A673 (cell line): ENCODE measurements around the gene HMX2. TPM values are rescaled to one million over a fixed set of nuclear protein-coding genes. Genes with fewer than 3 reads are reported as not detected.

Experiments
- BruUV-seq: library from RNA; stranded (reverse); fragments of 400-500 nt; replicated peaks from 2 replicates; lab custom pipeline; 2021; lab: Mats Ljungman, UMichigan
- CTCF ChIA-PET: fragments of 300-600 bp; sonication (Branson Sonifier 250); formaldehyde crosslinking; loops from one replicate; lab custom pipeline; 2022; ENCODE audit warnings: antibody characterized with exemption; lab: Charles Lee
- POLR2A ChIA-PET: fragments of 300-600 bp; sonication (Branson Sonifier 250); formaldehyde crosslinking; loops from one replicate; lab custom pipeline; 2022; ENCODE audit warnings: antibody characterized with exemption; ENCODE audit not compliant: low non-redundant PET; lab: Charles Lee
- DNase-seq: peaks from one replicate; pipeline ENCODE4 v3.0.0-alpha.2; 2015; ENCODE audit warnings: low spot score
- H3K27ac ChIP-seq: fragments of 200-600 bp; sonication (generic); 2 replicates; pipeline ENCODE4 v1.5.1; 2016; ENCODE audit warnings: mixed run types, low read depth, mild to moderate bottlenecking, mixed read lengths, antibody characterized with exemption, low read length; ENCODE audit not compliant: poor library complexity, severe bottlenecking
- H3K27me3 ChIP-seq: fragments of 200-600 bp; sonication (generic); replicated peaks from 2 replicates; pipeline ENCODE4 v1.6.1; 2017; ENCODE audit warnings: mixed run types, low read depth, mild to moderate bottlenecking, mixed read lengths, antibody characterized with exemption, low read length; ENCODE audit not compliant: insufficient read depth, poor library complexity
- H3K36me3 ChIP-seq: fragments of 200-600 bp; sonication (generic); 2 replicates; pipeline ENCODE4 v1.6.1; 2016; ENCODE audit warnings: mixed run types, mild to moderate bottlenecking, mixed read lengths, antibody characterized with exemption, low read length; ENCODE audit not compliant: insufficient read depth, poor library complexity, severe bottlenecking
- H3K4me1 ChIP-seq: fragments of 200-600 bp; sonication (generic); 2 replicates; pipeline ENCODE4 v1.6.1; 2017; ENCODE audit warnings: mixed run types, mild to moderate bottlenecking, mixed read lengths, antibody characterized with exemption, low read length; ENCODE audit not compliant: insufficient read depth, poor library complexity, severe bottlenecking
- H3K4me3 ChIP-seq: fragments of 200-600 bp; sonication (generic); 2 replicates; pipeline ENCODE4 v1.5.1; 2016; ENCODE audit warnings: low read depth, mixed run types, mild to moderate bottlenecking, mixed read lengths, low read length; ENCODE audit not compliant: poor library complexity, severe bottlenecking
- H3K9me3 ChIP-seq: fragments of 200-600 bp; sonication (generic); 2 replicates; pipeline ENCODE4 v1.6.1; 2016; ENCODE audit warnings: mixed run types, low read depth, mild to moderate bottlenecking, mixed read lengths, antibody characterized with exemption, low read length; ENCODE audit not compliant: poor library complexity, severe bottlenecking
- EZH2 ChIP-seq: fragments of 200-600 bp; sonication (generic); IDR thresholded peaks from 2 replicates; pipeline ENCODE4 v1.6.1; 2017; ENCODE audit warnings: borderline replicate concordance, low read depth, mild to moderate bottlenecking, mixed read lengths, antibody characterized with exemption, low read length; ENCODE audit not compliant: poor library complexity, severe bottlenecking
- intact Hi-C: fragments of 100-400 bp; cut with micrococcal nuclease; formaldehyde crosslinking; loops from one replicate; pipeline ENCODE4 v1.10.0; 2022; ENCODE audit not compliant: unreplicated experiment
- total RNA-seq: library from RNA; stranded (reverse); gene quantifications from 2 replicates; pipeline ENCODE4 v1.2.3, GENCODE V29; 2021
- TF ChIP-seq, protein P1 (sequence below): fragments of 300-800, 200-600 bp; sonication (generic); conservative IDR thresholded peaks from 2 replicates; pipeline ENCODE4 v1.5.1; 2017; ENCODE audit warnings: low read depth, mild to moderate bottlenecking, antibody characterized with exemption, low read length, moderate library complexity, mixed read lengths

Gene HMX2
- total RNA-seq, 1 experiment from 2014 or later: not detected

DNA sequence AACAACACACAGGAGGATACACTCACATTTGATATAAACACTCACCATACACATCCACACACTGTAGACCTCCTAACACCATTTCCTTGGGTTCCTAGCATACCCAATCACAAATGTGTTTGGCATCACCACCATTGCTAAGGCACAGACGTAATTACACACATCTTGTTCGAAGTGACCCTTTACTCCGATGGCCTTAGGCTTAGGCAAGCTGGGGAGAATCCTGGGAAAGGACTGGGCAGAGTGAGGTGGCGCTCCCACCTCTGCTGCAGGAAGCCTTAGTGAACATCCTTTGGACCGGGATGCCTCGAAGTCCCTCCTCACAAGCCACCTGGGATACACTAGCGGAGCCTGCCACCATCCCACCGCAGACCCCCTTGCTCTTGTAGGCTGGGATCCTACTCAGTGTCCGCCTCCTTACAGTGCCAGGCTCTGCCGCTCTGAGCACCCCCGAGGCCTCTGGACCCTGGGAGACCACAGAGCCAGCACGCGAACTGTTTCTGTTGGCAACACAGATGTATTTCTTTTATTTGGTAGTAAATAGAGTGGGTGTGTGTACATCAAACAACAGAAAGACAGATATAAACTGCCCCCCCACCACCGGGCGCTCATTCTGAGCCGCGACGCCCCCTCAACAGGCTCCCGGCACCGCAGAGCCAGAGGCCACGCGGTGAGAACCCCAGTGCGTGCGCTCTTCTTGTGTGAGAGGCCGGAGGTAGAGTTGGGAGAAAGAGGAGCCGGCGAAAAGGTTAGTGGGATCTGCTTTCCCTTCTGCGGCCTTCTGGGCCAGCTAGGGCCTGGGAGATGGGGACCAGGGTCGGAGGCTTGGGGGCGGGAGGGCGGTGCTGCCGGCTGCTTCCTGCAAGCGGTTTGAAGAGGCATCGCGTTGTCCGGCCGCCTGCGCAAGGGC lies 5.9 kb upstream of the HMX2 start:
- intact Hi-C loops: no loop called here
- no TSS peak for BruUV-seq
- Histone ChIP-seq H3K27me3 (peaks cover 100% of the 10 kb centered on the region), H3K9me3 (no peaks in the 10 kb centered on the region), H3K4me3 (no peak overlapping the region), H3K4me1 (peaks cover 9% of the 10 kb centered on the region), H3K36me3 (no peaks in the 10 kb centered on the region), H3K27ac (no peak overlapping the region)
- POLR2A ChIA-PET: no interaction called here
- CTCF ChIA-PET: no interaction called here
- TF ChIP-seq, protein P1, sequence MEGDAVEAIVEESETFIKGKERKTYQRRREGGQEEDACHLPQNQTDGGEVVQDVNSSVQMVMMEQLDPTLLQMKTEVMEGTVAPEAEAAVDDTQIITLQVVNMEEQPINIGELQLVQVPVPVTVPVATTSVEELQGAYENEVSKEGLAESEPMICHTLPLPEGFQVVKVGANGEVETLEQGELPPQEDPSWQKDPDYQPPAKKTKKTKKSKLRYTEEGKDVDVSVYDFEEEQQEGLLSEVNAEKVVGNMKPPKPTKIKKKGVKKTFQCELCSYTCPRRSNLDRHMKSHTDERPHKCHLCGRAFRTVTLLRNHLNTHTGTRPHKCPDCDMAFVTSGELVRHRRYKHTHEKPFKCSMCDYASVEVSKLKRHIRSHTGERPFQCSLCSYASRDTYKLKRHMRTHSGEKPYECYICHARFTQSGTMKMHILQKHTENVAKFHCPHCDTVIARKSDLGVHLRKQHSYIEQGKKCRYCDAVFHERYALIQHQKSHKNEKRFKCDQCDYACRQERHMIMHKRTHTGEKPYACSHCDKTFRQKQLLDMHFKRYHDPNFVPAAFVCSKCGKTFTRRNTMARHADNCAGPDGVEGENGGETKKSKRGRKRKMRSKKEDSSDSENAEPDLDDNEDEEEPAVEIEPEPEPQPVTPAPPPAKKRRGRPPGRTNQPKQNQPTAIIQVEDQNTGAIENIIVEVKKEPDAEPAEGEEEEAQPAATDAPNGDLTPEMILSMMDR: no peak
- TF ChIP-seq EZH2: peak; percentile 73
- no peak for DNase-seq

DNA sequence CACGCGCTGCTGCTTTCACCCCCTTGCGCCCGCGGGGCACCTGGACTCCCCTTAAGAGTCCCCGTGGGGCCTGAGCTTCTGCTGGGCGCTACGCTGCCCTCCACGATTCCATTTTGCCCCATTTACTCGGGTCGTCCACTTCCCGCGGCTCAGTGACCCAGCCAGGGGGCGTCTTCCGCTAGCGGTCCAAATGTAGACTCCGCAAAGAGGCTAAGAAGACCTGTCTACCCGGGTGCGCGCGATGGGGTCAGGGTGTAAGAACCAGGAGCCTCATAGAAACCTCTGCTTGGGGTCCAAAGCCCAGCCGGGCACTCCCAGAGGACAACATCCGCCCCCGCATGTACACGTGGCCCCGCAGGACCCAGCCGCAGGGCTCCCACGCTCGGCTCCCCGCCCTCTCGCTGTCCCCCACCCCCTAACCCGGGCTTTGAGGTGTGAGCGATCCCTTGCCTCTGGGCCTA lies 5.2 kb upstream of the HMX2 start:
- H3K36me3 ChIP-seq: no peaks in the 10 kb centered on the region
- no peaks in the 10 kb centered on the region for H3K9me3 ChIP-seq
- intact Hi-C loops: no loop called here
- POLR2A ChIA-PET: no interaction called here
- BruUV-seq: no TSS peak
- no peak for DNase-seq
- no peak overlapping the region for H3K27ac ChIP-seq
- peaks cover 100% of the 10 kb centered on the region for H3K27me3 ChIP-seq
- H3K4me1 ChIP-seq: peaks cover 8% of the 10 kb centered on the region
- CTCF ChIA-PET: no interaction called here
- TF ChIP-seq, protein P1: no peak
- no peak overlapping the region for H3K4me3 ChIP-seq

DNA sequence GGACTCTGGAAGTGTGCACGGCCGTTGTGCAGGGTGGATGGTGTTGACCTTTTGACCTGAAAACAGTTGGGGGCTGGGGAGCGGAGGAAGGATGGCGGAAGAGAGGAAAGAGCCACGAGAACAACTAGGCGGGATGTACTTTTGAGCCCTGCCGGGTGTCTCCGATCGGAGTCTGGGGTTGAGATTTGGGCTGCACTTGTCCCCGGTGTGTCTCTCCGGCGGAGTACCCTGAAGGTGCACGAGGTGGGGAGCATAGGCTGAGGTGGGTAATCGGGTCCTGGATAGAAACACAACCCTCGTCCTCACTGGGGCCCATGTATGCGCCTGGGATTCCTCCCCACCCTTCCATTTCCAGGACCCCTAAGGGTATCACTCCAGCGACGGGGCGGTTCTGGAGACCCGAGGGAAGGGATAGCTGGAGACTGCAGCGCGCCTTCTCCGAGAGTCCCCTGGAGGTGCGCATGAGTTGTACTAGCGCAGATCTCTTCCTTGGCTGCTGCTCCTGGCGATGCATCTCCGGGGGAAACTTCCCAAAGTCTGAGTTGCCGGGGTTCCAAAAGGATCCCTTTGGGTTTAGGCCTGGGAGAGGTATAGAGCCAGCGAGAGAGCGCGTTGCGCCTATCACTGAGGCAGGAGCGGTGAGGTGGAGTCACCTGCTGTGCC lies 4.6 kb upstream of the HMX2 start:
- Histone ChIP-seq H3K4me3 (no peak overlapping the region), H3K4me1 (peaks cover 8% of the 10 kb centered on the region), H3K27ac (no peak overlapping the region), H3K27me3 (peaks cover 100% of the 10 kb centered on the region), H3K9me3 (no peaks in the 10 kb centered on the region), H3K36me3 (no peaks in the 10 kb centered on the region)
- intact Hi-C loops: no loop called here
- DNase-seq: no peak
- ChIA-PET CTCF (interaction anchor here (0.6 kb wide), 1 partner anchor 324 kb away, joined by 8 read pairs; no protein-coding TSS in a partner anchor), POLR2A (no interaction called here)
- TF ChIP-seq, protein P1: no peak
- peak; percentile 96 for TF ChIP-seq EZH2
- BruUV-seq: no TSS peak
